SJCRH30 (cell line): ENCODE data around the gene MTO1. TPM values are rescaled to one million over a fixed set of nuclear protein-coding genes. Genes with fewer than 3 reads are reported as not detected.
"Not testable (repeated sequence)": the region's sequence is repeated elsewhere in the genome, so short reads cannot be mapped to it uniquely, and the experiment has no call there.

Experiments used
- DNase-seq, 2 experiments: peaks; one replicate each; pipeline ENCODE4 v3.0.0-alpha.2; 2015 to 2020
- H3K27ac ChIP-seq: fragments of 250-450 bp; sonication (Bioruptor Pico); 2 replicates; pipeline ENCODE4 v1.5.1; 2020; ENCODE audit warnings: mild to moderate bottlenecking, moderate library complexity
- H3K27me3 ChIP-seq: fragments of 250-450 bp; sonication (Bioruptor Pico); 2 replicates; pipeline ENCODE4 v1.5.1; 2020; ENCODE audit warnings: mild to moderate bottlenecking, moderate library complexity
- H3K36me3 ChIP-seq: fragments of 250-450 bp; sonication (Bioruptor Pico); 2 replicates; pipeline ENCODE4 v1.5.1; 2020; ENCODE audit warnings: mild to moderate bottlenecking, moderate library complexity
- H3K4me1 ChIP-seq: fragments of 250-450 bp; sonication (Bioruptor Pico); 2 replicates; pipeline ENCODE4 v1.5.1; 2020; ENCODE audit warnings: mild to moderate bottlenecking, moderate library complexity
- H3K4me3 ChIP-seq: fragments of 250-450 bp; sonication (Bioruptor Pico); 2 replicates; pipeline ENCODE4 v1.5.1; 2020; ENCODE audit warnings: mild to moderate bottlenecking, moderate library complexity
- H3K9me3 ChIP-seq: fragments of 250-450 bp; sonication (Bioruptor Pico); replicated peaks from 2 replicates; pipeline ENCODE4 v1.5.1; 2020; ENCODE audit warnings: mild to moderate bottlenecking, moderate library complexity
- total RNA-seq: library from RNA; depleted of rRNA; stranded (reverse); fragments of >200 nt; shearing (Covaris generic); gene quantifications from 2 replicates; pipeline ENCODE4 v1.2.3, GENCODE V29; 2014; rRNA removed

The MTO1 gene, protein sequence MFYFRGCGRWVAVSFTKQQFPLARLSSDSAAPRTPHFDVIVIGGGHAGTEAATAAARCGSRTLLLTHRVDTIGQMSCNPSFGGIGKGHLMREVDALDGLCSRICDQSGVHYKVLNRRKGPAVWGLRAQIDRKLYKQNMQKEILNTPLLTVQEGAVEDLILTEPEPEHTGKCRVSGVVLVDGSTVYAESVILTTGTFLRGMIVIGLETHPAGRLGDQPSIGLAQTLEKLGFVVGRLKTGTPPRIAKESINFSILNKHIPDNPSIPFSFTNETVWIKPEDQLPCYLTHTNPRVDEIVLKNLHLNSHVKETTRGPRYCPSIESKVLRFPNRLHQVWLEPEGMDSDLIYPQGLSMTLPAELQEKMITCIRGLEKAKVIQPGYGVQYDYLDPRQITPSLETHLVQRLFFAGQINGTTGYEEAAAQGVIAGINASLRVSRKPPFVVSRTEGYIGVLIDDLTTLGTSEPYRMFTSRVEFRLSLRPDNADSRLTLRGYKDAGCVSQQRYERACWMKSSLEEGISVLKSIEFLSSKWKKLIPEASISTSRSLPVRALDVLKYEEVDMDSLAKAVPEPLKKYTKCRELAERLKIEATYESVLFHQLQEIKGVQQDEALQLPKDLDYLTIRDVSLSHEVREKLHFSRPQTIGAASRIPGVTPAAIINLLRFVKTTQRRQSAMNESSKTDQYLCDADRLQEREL
- total RNA-seq = 26.9 and 41.1 TPM in 2 replicates

DNA sequence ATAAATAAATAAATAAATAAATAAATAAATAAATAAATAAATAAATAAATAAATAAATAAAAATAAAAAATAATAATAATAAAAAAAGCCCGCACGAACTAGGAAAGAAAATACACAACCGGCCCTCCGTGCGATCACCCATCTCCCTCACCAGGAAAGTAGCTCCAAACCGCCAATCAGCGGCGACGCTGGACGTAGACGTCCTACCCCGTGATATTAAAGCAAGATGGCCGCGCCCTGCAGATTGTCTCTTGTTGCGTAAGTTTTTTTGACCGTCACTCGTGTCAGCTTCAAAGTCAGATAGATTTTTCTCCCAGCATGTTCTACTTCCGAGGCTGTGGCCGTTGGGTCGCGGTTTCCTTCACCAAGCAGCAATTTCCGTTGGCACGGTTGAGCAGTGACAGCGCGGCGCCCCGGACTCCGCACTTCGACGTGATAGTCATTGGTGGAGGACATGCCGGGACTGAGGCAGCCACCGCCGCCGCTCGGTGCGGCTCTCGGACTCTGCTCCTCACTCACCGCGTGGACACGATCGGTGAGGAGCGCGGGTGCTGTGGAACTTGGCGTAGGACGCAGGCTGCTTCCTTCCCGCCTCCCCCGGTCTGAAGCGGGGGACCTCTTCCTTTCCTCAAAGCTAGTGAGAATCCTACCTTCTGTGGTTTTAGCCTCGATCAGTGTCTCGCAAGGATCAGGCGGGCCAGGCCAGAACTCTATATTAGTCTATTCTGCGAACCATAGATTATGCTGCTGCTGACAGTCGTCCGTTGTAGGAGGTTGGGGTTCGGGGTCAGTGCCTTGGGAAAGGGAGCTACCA, at the start of gene MTO1:
Gene MTO1, plus strand, starts transcription at position 201 of the 814 bp plus-strand sequence. Its CDS starts 118 bp downstream, at position 319.
- Histone ChIP-seq H3K4me1 (no peaks in the 10 kb centered on the region), H3K27ac (peak within 1 kb of the TSS; percentile 70), H3K36me3 (peaks cover 8% of the 10 kb centered on the region), H3K27me3 (no peaks in the 10 kb centered on the region), H3K9me3 (no peaks in the 10 kb centered on the region), H3K4me3 (peak within 1 kb of the TSS; percentile 80)
- DNase-seq = peak; percentile 84 to 91

DNA sequence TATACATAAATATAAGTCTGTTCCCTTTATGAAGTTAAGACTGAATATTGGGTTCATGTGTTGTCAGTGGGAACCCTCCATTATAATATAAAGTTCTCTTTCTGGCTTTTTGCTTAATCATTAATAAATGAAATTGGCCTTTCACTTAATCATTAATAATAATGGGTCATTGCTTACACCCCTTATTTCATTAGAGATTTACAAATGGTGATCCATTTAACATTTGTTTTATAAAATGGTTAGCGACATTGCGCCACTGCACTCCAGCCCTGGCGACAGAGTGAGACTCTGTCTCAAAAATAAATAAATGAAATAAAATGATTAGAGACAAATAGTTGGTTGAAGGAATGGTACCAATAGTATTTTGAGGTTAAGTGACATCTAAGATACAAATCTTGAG, 48.4 kb upstream of the MTO1 start:
- Histone ChIP-seq H3K9me3 (no peaks in the 10 kb centered on the region), H3K27ac (no peak overlapping the region), H3K27me3 (no peaks in the 10 kb centered on the region), H3K4me3 (no peak overlapping the region), H3K4me1 (no peaks in the 10 kb centered on the region), H3K36me3 (no peaks in the 10 kb centered on the region)
- no peak for DNase-seq

DNA sequence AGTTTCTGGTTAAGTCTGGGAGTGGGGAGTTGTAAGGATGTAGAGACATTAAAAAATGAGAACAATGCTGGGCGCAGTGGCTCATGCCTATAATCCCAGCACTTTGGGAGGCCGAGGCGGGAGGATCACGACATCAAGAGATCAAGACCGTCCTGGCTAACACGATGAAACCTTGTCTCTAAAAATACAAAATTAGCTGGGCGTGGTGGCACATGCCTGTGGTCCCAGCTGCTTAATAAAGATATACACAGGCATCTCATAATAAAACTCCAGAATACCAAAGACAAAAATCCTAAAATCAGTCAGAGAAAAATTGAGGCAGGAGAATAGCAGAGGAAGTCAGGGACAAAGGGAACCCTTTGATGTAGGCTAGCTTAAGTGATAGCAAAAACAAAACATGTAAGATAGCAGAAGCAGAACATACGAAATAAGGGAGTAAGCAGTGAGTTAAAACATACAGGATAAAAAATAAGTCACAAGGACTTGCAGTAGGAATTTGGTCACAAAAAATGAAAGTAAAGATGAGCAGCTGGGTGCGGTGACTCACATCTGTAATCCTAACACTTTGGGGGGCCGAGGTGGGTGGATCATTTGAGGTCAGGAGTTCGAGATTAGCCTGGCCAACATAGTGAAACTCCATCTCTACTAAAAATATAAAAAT, 43.3 kb upstream of the MTO1 start:
- Histone ChIP-seq H3K4me3 (no peak overlapping the region), H3K4me1 (no peaks in the 10 kb centered on the region), H3K36me3 (peaks cover 10% of the 10 kb centered on the region), H3K27me3 (no peaks in the 10 kb centered on the region), H3K27ac (no peak overlapping the region), H3K9me3 (no peaks in the 10 kb centered on the region)
- peak; percentile 18 to 19 for DNase-seq

DNA sequence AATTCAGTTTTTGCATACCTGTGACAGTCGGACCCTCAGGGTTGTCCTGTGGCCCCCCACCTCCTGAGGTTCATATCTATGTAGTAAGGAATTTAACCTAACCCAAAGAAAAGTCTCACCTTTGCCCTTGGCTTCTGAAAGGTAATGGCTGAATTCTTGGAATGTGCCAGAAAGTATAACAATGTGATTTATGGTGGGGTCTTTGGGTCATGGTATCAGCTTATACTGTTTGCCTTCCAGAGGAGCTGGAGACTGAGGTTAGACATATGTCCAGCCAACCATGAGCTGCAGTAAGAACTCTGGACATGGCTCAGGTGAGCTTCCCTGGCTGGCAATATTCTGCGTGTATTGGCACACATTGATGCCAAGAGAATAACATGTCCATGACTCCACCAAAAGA, 40.0 kb upstream of the MTO1 start:
- Histone ChIP-seq H3K27ac (no peak overlapping the region), H3K27me3 (no peaks in the 10 kb centered on the region), H3K4me3 (no peak overlapping the region), H3K9me3 (no peaks in the 10 kb centered on the region), H3K4me1 (no peaks in the 10 kb centered on the region), H3K36me3 (peaks cover 21% of the 10 kb centered on the region)
- no peak for DNase-seq

DNA sequence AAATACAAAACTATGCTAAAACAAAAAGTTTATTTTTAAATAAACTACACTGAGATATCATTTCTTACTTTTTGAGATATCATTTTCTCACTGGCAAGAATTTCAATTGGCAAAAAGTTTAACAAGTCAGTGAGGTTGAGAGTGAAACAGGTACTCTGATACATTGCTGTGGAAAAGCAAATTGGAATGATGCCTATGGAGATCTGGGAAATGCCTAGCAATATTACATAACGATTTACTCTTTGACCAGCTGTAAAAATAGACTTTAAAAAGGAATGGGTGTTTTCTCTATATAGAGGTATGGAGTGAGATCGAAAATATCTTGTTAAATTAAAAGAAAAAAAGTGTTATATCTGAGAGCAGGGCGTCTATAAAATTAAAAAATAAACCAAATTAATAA, 26.3 kb upstream of the MTO1 start:
- no peaks in the 10 kb centered on the region for H3K9me3 ChIP-seq
- no peaks in the 10 kb centered on the region for H3K4me1 ChIP-seq
- H3K27me3 ChIP-seq = no peaks in the 10 kb centered on the region
- no peak overlapping the region for H3K4me3 ChIP-seq
- DNase-seq = no peak
- no peak overlapping the region for H3K27ac ChIP-seq
- peaks cover 9% of the 10 kb centered on the region for H3K36me3 ChIP-seq

DNA sequence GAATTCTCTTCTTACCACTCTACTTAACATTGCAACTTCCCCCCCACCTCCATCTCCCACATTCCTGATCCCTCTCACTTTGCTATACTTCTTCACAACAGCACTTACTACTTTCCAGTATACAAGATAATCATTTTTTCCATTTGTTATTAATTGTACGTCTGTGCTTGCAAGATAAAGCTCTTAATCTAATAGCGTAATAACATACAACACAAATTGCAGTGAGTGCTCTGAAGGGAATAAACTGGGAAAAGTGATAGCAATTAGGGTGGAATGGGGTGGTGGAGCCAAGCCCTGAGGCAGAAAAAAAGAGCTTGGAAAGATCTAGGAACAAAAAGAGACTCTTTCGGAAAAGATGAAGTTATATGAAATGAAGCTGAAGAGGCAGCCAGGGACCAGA, 18.0 kb upstream of the MTO1 start:
- no peaks in the 10 kb centered on the region for H3K27me3 ChIP-seq
- H3K9me3 ChIP-seq = no peaks in the 10 kb centered on the region
- H3K36me3 ChIP-seq = 0 out of 2 replicates have a peak, but pooled peaks cover 10% of the 10 kb centered on the region
- no peaks in the 10 kb centered on the region for H3K4me1 ChIP-seq
- H3K4me3 ChIP-seq = no peak overlapping the region
- DNase-seq = no peak
- no peak overlapping the region for H3K27ac ChIP-seq

DNA sequence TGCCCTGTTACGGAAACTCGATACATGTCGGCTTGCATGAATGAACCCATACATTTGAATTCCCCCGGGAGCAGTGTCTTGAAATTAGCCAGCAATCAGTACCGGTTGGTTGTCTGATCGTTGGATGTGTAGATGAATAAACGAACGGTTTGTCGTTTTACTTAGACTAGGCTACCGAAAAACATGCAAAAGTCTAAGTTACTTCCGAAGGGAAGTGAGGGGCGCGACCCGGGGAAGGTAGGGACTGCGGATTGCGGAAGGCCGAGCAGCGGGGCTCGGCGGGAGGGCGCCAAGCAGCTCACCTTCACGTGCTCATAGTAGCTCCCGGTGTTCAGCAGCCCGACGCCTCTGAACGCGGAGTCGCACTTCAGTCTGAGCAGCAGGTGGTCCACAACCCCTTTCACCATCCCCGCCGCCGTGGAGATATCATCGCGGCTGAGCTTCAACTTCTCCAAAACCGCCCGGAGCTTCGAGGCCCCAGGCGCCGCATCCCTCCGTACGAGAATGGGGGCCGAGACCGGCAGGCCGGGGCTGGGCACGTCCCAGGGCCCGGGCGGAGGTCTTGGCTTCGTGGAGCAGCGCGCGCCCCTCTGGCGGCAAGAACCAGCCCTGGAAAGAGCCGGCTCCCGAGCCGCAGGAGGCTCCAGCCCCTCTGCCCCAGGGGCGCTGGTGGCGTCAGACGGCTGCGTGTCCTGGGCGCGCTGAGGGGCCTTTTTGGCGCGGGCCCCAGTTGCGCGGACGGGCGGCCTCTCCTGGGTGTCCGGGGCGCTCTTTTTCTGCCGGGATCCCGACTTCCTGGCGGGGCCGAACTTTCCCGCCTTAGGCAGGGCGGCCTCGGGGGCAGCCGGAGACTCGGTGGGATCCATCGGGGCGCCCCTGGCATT, 10.1 kb upstream of the MTO1 start:
- peak; percentile 30 to 50 for DNase-seq

DNA sequence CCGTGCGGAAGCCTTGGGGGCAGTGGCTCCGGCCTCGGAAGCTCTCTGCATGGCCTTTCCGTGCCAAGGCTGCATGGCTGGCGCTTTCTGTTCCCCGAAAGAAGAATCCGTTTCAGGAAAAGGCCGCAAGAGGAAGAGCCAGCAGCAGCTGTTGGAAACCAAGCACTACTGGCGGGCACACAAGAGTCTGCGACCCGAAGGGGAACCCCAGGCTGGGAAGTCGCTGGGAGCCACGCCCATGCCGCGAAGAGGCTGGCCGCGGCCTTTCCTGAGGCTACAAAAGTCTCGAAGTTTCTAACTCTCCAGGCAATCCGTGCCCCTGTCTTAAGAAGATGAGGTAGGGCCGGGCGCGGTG, 9.5 kb upstream of the MTO1 start, which contains the start of gene CGAS:
Gene CGAS, minus strand, starts transcription at position 191 of the 355 bp plus-strand sequence. Its CDS starts 116 bp downstream, at position 75.
- H3K9me3 ChIP-seq = no peaks in the 10 kb centered on the region
- H3K36me3 ChIP-seq = no peaks in the 10 kb centered on the region
- peak within 1 kb of the TSS; percentile 72 for H3K4me3 ChIP-seq
- H3K4me1 ChIP-seq = no peaks in the 10 kb centered on the region
- DNase-seq = peak; percentile 74 to 78
- peak within 1 kb of the TSS; percentile 93 for H3K27ac ChIP-seq
- H3K27me3 ChIP-seq = no peaks in the 10 kb centered on the region

More for the DNA sequence above, 10.1 kb upstream of the MTO1 start:
- Histone ChIP-seq H3K27ac (peak overlapping the region; percentile 93), H3K4me3 (peak overlapping the region; percentile 72), H3K9me3 (no peaks in the 10 kb centered on the region), H3K36me3 (no peaks in the 10 kb centered on the region), H3K4me1 (no peaks in the 10 kb centered on the region), H3K27me3 (no peaks in the 10 kb centered on the region)

DNA sequence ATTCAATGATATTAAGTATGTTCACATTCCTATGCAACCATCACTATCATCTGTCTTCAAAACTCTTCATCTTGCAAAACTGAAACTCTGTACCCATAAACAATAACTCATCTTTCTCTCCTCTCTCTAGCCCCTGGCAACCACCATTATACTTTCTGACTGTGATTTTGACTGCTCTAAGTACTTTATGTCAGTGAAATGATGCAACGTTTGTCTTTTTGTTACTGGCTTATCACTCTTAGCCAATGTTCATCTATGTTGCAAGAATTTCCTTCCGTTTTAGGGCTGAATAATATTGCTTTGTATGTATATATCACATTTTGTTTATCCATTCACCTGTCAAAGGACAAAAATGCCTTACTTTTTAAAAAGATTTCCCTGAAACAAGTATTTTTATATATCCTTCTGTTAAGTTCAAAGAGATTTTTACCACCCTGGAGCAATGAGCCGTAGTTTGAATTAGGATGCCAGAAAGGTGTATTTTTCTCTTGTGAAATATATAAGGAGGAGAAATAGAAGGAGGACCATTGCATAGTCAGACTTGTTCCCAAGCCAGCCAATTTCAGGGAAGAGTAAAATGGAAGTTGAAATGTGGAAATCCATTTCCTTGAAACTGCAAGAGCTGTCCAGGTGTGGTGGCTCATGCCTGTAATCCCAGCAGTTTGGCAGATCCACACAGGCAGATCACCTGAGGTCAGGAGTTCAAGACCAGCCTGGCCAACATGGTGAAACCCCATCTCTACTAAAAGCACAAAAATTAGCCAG, 5.5 kb upstream of the MTO1 start:
- no peaks in the 10 kb centered on the region for H3K9me3 ChIP-seq
- H3K27ac ChIP-seq = no peak overlapping the region
- H3K36me3 ChIP-seq = no peaks in the 10 kb centered on the region
- DNase-seq = no peak
- H3K27me3 ChIP-seq = no peaks in the 10 kb centered on the region
- H3K4me1 ChIP-seq = no peaks in the 10 kb centered on the region
- no peak overlapping the region for H3K4me3 ChIP-seq

DNA sequence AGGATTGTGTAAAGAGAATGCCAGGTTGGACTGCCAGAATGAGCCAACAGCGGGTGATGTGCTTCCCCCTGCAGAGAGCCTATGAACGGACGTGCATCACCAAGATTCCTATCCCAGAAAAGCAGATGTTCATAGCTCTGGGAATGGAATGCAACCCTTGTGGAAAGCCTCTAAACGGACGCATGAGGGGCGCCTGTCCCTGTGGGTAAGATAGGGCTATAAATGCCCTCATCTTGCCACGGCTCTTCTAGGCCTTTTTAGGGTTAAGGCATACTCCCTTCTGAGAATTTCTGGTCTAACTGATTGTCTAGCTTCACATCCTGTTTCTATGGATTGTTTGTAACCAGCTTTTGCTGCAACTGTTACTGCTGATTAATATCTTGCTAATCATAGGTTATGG, 2.1 kb upstream of the MTO1 start:
- not testable (repeated sequence) for H3K27me3 ChIP-seq, H3K4me1 ChIP-seq, H3K36me3 ChIP-seq, H3K27ac ChIP-seq, H3K4me3 ChIP-seq, DNase-seq, H3K9me3 ChIP-seq

DNA sequence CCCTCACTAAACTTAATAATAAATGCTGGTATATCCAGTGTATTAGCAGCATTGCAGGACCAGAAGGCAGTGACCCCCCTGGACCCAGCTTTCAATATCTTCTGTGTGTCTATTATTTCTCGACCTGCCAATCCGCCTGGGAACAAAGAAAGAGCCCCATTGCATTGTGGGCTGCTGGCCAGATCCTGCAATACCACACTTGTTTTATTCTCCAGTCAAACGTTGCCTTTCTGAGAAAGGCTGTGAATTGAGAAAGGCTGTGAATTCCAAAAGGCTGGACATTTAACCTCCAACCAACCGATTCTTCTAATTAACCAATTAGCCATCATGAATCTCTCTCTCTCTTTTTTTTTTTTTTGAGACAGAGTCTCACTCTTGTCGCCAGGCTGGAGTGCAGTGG, 1.5 kb upstream of the MTO1 start:
- no peak for DNase-seq
- H3K4me1 ChIP-seq = no peaks in the 10 kb centered on the region
- no peak overlapping the region for H3K27ac ChIP-seq
- H3K36me3 ChIP-seq = peaks cover 5% of the 10 kb centered on the region
- no peak overlapping the region for H3K4me3 ChIP-seq
- H3K9me3 ChIP-seq = no peaks in the 10 kb centered on the region
- no peaks in the 10 kb centered on the region for H3K27me3 ChIP-seq

DNA sequence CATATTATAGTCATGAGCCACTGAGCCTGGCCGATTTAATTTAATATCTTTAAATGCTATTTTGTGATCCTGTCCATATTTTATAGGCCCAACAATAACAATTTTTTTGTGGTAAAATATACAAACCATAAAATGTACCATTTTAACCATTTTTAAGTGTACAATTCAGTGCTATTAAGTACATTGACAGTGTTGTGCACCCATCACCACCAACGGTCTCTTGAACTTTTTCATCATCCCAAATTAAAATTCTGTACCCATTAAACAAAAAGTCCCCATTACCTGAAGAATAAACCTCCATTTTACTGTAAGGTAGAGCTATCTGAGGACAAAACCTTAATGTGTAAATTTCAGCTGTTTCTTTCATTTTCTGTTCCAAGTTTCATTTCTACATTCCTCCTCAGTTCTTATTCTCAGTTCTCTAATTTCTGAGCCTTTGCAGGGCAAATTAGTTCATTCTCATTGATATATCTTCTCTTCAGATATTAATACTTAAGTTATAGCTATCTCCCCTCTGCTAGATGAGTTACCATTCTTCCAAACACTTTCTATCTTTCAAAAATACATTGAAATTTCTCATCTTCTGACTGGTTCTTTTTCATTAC, 10.3 kb downstream of the MTO1 start:
- Histone ChIP-seq H3K27me3 (no peaks in the 10 kb centered on the region), H3K27ac (no peak overlapping the region), H3K4me3 (no peak overlapping the region), H3K4me1 (no peaks in the 10 kb centered on the region), H3K36me3 (peaks cover 43% of the 10 kb centered on the region), H3K9me3 (no peaks in the 10 kb centered on the region)
- no peak for DNase-seq

DNA sequence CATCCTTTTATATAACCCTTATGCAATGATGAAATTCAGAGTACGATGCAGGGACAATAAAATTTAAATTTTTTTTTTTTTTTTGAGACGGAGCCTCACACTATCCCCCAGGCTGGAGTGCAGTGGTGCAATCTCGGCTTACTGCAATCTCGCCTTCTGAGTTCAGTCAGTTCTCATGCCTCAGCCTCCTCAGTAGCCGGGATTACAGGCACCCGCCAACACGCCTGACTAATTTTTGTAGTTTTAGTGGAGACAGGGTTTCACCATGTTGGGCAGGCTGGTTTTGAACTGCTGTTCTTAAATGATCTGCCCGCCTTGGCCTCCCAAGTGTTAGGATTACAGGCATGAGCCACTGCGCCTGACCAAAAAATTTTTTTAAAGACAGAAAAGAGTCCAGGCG, 15.2 kb downstream of the MTO1 start:
- DNase-seq = no peak
- no peaks in the 10 kb centered on the region for H3K9me3 ChIP-seq
- H3K4me3 ChIP-seq = no peak overlapping the region
- no peaks in the 10 kb centered on the region for H3K27me3 ChIP-seq
- H3K36me3 ChIP-seq = peaks cover 34% of the 10 kb centered on the region
- no peak overlapping the region for H3K27ac ChIP-seq
- no peaks in the 10 kb centered on the region for H3K4me1 ChIP-seq
